Testis (tissue), 3 donors: ENCODE results near the gene CHST3. TPM values are rescaled to one million over a fixed set of nuclear protein-coding genes. Genes with fewer than 3 reads are reported as not detected.
A peak's percentile ranks its signal among the peaks of the same experiment; 100 is the strongest.

Experiments used
- DNase-seq: peaks from one replicate; pipeline ENCODE4 v3.0.0-alpha.2; 2019
- H3K27ac ChIP-seq, 2 donors: fragments of 200-600 bp; sonication (generic); one replicate each; pipeline ENCODE4 v1.5.1; 2019
- H3K27me3 ChIP-seq: fragments of 200-600 bp; sonication (generic); one replicate; pipeline ENCODE4 v1.5.1; 2019
- H3K36me3 ChIP-seq: fragments of 200-600 bp; sonication (generic); one replicate; pipeline ENCODE4 v1.5.1; 2017; ENCODE audit warnings: low read depth; ENCODE audit errors: missing control alignments
- H3K4me1 ChIP-seq: fragments of 200-600 bp; sonication (generic); one replicate; pipeline ENCODE4 v1.5.1; 2019
- H3K4me3 ChIP-seq, 2 donors: fragments of 200-600 bp; sonication (generic); one replicate each; pipeline ENCODE4 v1.5.1; 2017 to 2019
- H3K9me3 ChIP-seq: fragments of 200-600 bp; sonication (generic); one replicate; pipeline ENCODE4 v1.5.1; 2017
- POLR2A ChIP-seq: fragments of 450-650 bp; IDR thresholded peaks from one replicate; pipeline ENCODE4 v1.6.1; 2017; ENCODE audit warnings: antibody characterized with exemption, mild to moderate bottlenecking, moderate library complexity
- WGBS, 2 donors: methylation state at CpG; one replicate each; pipeline ENCODE4 v1.1.5; 2018; 5-methylcytosine and 5-hydroxymethylcytosine counted together
- intact Hi-C: fragments of 100-400 bp; cut with DNase I; formaldehyde crosslinking; loops from one replicate; pipeline ENCODE4 v1.15.1; 2023; ENCODE audit warnings: low total_unique reads
- polyA plus RNA-seq: library from polyadenylated mRNA; stranded (reverse); fragments of 350-450 nt; fragmentation: Illumina TruSeq; extraction: RNeasy Lipid Tissue Mini Kit (QIAGEN cat#74804); gene quantifications from one replicate; pipeline ENCODE4 v1.2.3, GENCODE V29; 2014; ENCODE audit warnings: low read depth, low replicate concordance; ENCODE audit not compliant: insufficient read depth
- total RNA-seq, 2 donors: library from RNA; depleted of rRNA; stranded (reverse); fragments of >200 nt; gene quantifications; one replicate each; pipeline ENCODE4 v1.2.3, GENCODE V29; 2016
- TF ChIP-seq, protein P1 (sequence below), 3 experiments: fragments of 450-650 bp in 2 of 3; fragments of 200-600 bp in 1 of 3; sonication (generic) in 1 of 3; IDR thresholded peaks; one replicate each; pipeline ENCODE4 v1.5.1; 2016 to 2019; ENCODE audit warnings: antibody characterized with exemption in 3 of 3, mild to moderate bottlenecking in 2 of 3, moderate library complexity in 1 of 3

CHST3 gene
- total and polyA plus RNA-seq, 3 donors from 2014 or later, result 55.3 to 218 (median 107) TPM

DNA sequence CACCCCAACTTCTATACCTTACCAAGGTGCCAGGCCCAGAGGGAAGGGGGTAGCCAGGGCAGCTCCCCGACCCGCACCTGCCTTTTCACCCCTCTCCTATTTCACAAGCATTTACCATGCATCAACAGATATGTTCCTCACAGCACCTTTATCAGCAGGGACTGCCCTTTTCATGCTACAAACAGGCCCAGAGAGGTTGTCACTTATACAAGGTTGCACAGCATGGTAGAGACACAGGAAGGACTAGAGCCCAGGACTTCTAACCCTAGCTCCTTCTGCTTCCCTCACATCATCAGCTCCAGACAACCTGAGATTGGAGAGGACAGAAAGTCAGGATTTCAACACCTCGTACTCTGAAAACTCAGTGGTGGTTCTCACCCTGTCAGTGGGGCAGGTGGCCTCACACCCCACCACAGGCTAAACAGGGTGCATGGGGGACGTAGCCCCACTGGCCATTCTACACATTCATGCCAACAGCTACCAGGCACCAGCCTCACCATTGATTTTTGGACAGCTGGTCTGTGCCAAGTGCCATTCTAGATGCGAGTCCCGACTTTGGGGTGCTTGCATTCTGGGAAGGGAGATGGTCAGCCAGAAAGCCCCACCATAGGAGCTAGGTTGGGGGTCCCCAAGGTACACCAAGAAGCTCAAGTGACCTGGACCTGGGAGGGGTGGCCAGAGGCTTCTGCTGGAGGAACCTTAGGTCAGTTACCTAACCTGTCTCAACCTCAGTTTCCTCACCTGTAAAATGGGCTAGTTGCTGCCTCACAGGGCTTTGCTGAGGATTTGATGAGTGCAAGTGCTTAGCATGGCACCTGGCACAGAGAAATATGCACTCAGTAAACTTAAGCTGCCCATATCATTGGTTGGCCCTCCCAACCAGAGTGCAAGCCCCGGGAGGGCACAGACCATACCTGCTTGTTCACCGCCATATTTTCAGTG is 38.4 kb downstream of the CHST3 start:
- 78 to 90% methylated on average over 8 of the region's 8 CpGs for WGBS, 2 donors
- no peaks in the 10 kb centered on the region for H3K36me3 ChIP-seq
- intact Hi-C loops, result no loop called here
- no peak overlapping the region for H3K4me3 ChIP-seq
- no peaks in the 10 kb centered on the region for H3K9me3 ChIP-seq
- no peak for DNase-seq
- no peaks in the 10 kb centered on the region for H3K27me3 ChIP-seq
- H3K27ac ChIP-seq, result peak overlapping the region in 1 of 2 donors; percentile 13
- H3K4me1 ChIP-seq, result peaks cover 65% of the 10 kb centered on the region
- TF ChIP-seq, protein P1, sequence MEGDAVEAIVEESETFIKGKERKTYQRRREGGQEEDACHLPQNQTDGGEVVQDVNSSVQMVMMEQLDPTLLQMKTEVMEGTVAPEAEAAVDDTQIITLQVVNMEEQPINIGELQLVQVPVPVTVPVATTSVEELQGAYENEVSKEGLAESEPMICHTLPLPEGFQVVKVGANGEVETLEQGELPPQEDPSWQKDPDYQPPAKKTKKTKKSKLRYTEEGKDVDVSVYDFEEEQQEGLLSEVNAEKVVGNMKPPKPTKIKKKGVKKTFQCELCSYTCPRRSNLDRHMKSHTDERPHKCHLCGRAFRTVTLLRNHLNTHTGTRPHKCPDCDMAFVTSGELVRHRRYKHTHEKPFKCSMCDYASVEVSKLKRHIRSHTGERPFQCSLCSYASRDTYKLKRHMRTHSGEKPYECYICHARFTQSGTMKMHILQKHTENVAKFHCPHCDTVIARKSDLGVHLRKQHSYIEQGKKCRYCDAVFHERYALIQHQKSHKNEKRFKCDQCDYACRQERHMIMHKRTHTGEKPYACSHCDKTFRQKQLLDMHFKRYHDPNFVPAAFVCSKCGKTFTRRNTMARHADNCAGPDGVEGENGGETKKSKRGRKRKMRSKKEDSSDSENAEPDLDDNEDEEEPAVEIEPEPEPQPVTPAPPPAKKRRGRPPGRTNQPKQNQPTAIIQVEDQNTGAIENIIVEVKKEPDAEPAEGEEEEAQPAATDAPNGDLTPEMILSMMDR (IDR thresholded peaks at IDR 0.05), result no peak
- TF ChIP-seq POLR2A, result no peak

- TF ChIP-seq POLR2A, result no peak
- TF ChIP-seq, protein P1 (IDR thresholded peaks at IDR 0.05), result no peak
- intact Hi-C loops, result no loop called here
- Histone ChIP-seq H3K36me3 (no peaks in the 10 kb centered on the region), H3K27ac (no peak overlapping the region), H3K9me3 (no peaks in the 10 kb centered on the region), H3K4me3 (no peak overlapping the region), H3K27me3 (no peaks in the 10 kb centered on the region), H3K4me1 (peaks cover 68% of the 10 kb centered on the region)
- WGBS, 2 donors, result 77 to 86% methylated on average over 3 of the region's 3 CpGs
- DNase-seq, result no peak
Observed at GRCh38 chr10:72006026-72006425, 41.8 kb downstream of the CHST3 start.

GRCh38 chr10:72007246-72007892 is 43.2 kb downstream of the CHST3 start:
- Histone ChIP-seq H3K9me3 (no peaks in the 10 kb centered on the region), H3K27ac (peak overlapping the region; percentile 9 to 64), H3K27me3 (no peaks in the 10 kb centered on the region), H3K36me3 (no peaks in the 10 kb centered on the region), H3K4me1 (peaks cover 64% of the 10 kb centered on the region), H3K4me3 (peak overlapping the region; percentile 12 to 45)
- intact Hi-C loops, result no loop called here
- peak; percentile 79 for DNase-seq
- TF ChIP-seq, protein P1 (IDR thresholded peaks at IDR 0.05), result no peak
- no peak for TF ChIP-seq POLR2A
- WGBS, 2 donors, result 39 to 80% methylated on average over 33 to 50 of the region's 59 CpGs

GRCh38 chr10:72008096-72008981 is 44.1 kb downstream of the CHST3 start:
- Histone ChIP-seq H3K4me1 (peaks cover 70% of the 10 kb centered on the region), H3K27ac (peak overlapping the region; percentile 78 to 81), H3K9me3 (no peaks in the 10 kb centered on the region), H3K4me3 (peak overlapping the region; percentile 12 to 45), H3K36me3 (no peaks in the 10 kb centered on the region), H3K27me3 (no peaks in the 10 kb centered on the region)
- WGBS, 2 donors, result 39 to 71% methylated on average over 27 to 43 of the region's 58 CpGs
- intact Hi-C loops, result no loop called here
- TF ChIP-seq, protein P1 (IDR thresholded peaks at IDR 0.05), result no peak
- TF ChIP-seq POLR2A, result no peak
- no peak for DNase-seq
